Measurements from ENCODE around the gene RSF1.

Gene RSF1

DNA sequence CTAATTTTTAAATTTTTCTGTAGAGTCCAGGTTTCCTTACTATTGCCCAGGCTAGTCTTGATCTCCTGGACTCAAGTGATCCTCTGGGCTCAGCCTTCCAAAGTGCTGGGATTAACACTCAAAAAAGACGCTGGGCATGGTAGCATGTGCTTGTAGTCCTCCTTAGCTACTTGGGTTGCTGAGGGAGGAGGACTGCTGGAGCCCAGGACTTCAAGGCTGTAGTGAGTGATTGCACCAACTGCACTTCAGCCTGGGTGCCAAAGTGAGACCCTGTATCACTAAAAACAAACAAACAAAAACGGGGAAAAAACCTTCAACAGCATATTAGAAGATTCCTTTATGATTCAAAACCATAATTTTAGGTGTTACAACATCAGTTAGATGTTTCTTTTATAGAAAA is 44.6 kb downstream of the RSF1 start:
- TF ChIP-seq YY1 (IDR thresholded peaks at IDR 0.05; ENCODE audit: insufficient read depth, insufficient read length), result no peak
- TF ChIP-seq ZNF274 (IDR thresholded peaks at IDR 0.05; ENCODE audit: low read depth, low read length), result no peak
- no peak for TF ChIP-seq SUZ12 (IDR thresholded peaks at IDR 0.05; ENCODE audit: extremely low read depth, insufficient read depth, insufficient read length)
- no peaks in the 10 kb centered on the region for H3K27me3 ChIP-seq (ENCODE audit: insufficient read depth, insufficient read length)
- no peaks in the 10 kb centered on the region for H3K36me3 ChIP-seq (ENCODE audit: insufficient read depth, insufficient read length, low read length)
- H3K9ac ChIP-seq (ENCODE audit: insufficient read length, low read depth), result no peak overlapping the region
- H3K9me3 ChIP-seq (ENCODE audit: insufficient read depth, low read length), result no peaks in the 10 kb centered on the region
- H3K4me3 ChIP-seq (ENCODE audit: insufficient read length, low read depth), result no peak overlapping the region
- no peaks in the 10 kb centered on the region for H3K4me1 ChIP-seq (ENCODE audit: insufficient read depth, insufficient read length)
- no peak for DNase-seq (ENCODE audit: low read depth, low spot score)

GRCh38 chr11:77771135-77771534 is 49.4 kb downstream of the RSF1 start:
- TF ChIP-seq YY1 (IDR thresholded peaks at IDR 0.05; ENCODE audit: insufficient read depth, insufficient read length) (no peak), SUZ12 (IDR thresholded peaks at IDR 0.05; ENCODE audit: extremely low read depth, insufficient read depth, insufficient read length) (no peak), ZNF274 (IDR thresholded peaks at IDR 0.05; ENCODE audit: low read depth, low read length) (no peak)
- no peaks in the 10 kb centered on the region for H3K9me3 ChIP-seq (ENCODE audit: insufficient read depth, low read length)
- no peak overlapping the region for H3K9ac ChIP-seq (ENCODE audit: insufficient read length, low read depth)
- no peak overlapping the region for H3K4me3 ChIP-seq (ENCODE audit: insufficient read length, low read depth)
- no peaks in the 10 kb centered on the region for H3K27me3 ChIP-seq (ENCODE audit: insufficient read depth, insufficient read length)
- DNase-seq (ENCODE audit: low read depth, low spot score), result no peak
- no peaks in the 10 kb centered on the region for H3K4me1 ChIP-seq (ENCODE audit: insufficient read depth, insufficient read length)
- no peaks in the 10 kb centered on the region for H3K36me3 ChIP-seq (ENCODE audit: insufficient read depth, insufficient read length, low read length)

GRCh38 chr11:77770629-77771028 is 49.9 kb downstream of the RSF1 start:
- Histone ChIP-seq H3K36me3 (ENCODE audit: insufficient read depth, insufficient read length, low read length) (no peaks in the 10 kb centered on the region), H3K4me3 (ENCODE audit: insufficient read length, low read depth) (no peak overlapping the region), H3K4me1 (ENCODE audit: insufficient read depth, insufficient read length) (no peaks in the 10 kb centered on the region), H3K27me3 (ENCODE audit: insufficient read depth, insufficient read length) (no peaks in the 10 kb centered on the region), H3K9ac (ENCODE audit: insufficient read length, low read depth) (no peak overlapping the region), H3K9me3 (ENCODE audit: insufficient read depth, low read length) (no peaks in the 10 kb centered on the region)
- no peak for DNase-seq (ENCODE audit: low read depth, low spot score)
- TF ChIP-seq YY1 (IDR thresholded peaks at IDR 0.05; ENCODE audit: insufficient read depth, insufficient read length), result no peak
- no peak for TF ChIP-seq SUZ12 (IDR thresholded peaks at IDR 0.05; ENCODE audit: extremely low read depth, insufficient read depth, insufficient read length)
- no peak for TF ChIP-seq ZNF274 (IDR thresholded peaks at IDR 0.05; ENCODE audit: low read depth, low read length)

- no peak for DNase-seq (ENCODE audit: low read depth, low spot score)
- TF ChIP-seq YY1 (IDR thresholded peaks at IDR 0.05; ENCODE audit: insufficient read depth, insufficient read length) (no peak), SUZ12 (IDR thresholded peaks at IDR 0.05; ENCODE audit: extremely low read depth, insufficient read depth, insufficient read length) (no peak), ZNF274 (IDR thresholded peaks at IDR 0.05; ENCODE audit: low read depth, low read length) (no peak)
- H3K4me1 ChIP-seq (ENCODE audit: insufficient read depth, insufficient read length), result no peaks in the 10 kb centered on the region
- no peak overlapping the region for H3K9ac ChIP-seq (ENCODE audit: insufficient read length, low read depth)
- no peaks in the 10 kb centered on the region for H3K27me3 ChIP-seq (ENCODE audit: insufficient read depth, insufficient read length)
- H3K36me3 ChIP-seq (ENCODE audit: insufficient read depth, insufficient read length, low read length), result peaks cover 13% of the 10 kb centered on the region
- no peak overlapping the region for H3K4me3 ChIP-seq (ENCODE audit: insufficient read length, low read depth)
- H3K9me3 ChIP-seq (ENCODE audit: insufficient read depth, low read length), result no peaks in the 10 kb centered on the region
These were observed 58.1 kb downstream of the RSF1 start for GRCh38 chr11:77762426-77762825.

DNA sequence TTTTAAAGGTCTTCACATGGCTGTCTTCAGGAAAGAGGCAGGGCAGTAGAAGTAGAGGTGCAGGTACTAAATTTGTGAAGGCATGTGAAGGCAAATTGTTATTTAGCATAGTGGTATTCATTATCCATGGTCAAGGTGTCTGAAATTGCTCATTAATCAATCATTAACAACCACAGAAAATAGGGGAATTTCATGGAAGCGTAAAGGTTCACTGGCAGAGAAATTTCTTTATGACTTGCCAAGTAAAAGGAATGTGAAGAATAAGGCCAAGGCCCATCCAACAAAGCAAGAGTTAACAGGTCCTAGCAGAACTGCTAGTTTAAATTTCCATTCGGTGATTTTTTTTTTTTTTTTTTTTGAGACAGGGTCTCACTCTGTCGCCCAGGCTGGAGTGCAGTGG is 59.0 kb downstream of the RSF1 start:
- H3K9me3 ChIP-seq (ENCODE audit: insufficient read depth, low read length), result no peaks in the 10 kb centered on the region

GRCh38 chr11:77758331-77758730 is 62.2 kb downstream of the RSF1 start:
- Histone ChIP-seq H3K27me3 (ENCODE audit: insufficient read depth, insufficient read length) (no peaks in the 10 kb centered on the region), H3K9me3 (ENCODE audit: insufficient read depth, low read length) (no peaks in the 10 kb centered on the region), H3K4me1 (ENCODE audit: insufficient read depth, insufficient read length) (no peaks in the 10 kb centered on the region), H3K9ac (ENCODE audit: insufficient read length, low read depth) (no peak overlapping the region), H3K36me3 (ENCODE audit: insufficient read depth, insufficient read length, low read length) (peaks cover 8% of the 10 kb centered on the region), H3K4me3 (ENCODE audit: insufficient read length, low read depth) (no peak overlapping the region)
- no peak for DNase-seq (ENCODE audit: low read depth, low spot score)
- TF ChIP-seq YY1 (IDR thresholded peaks at IDR 0.05; ENCODE audit: insufficient read depth, insufficient read length), result no peak

More for the DNA sequence above, 59.0 kb downstream of the RSF1 start:
- H3K9ac ChIP-seq (ENCODE audit: insufficient read length, low read depth), result no peak overlapping the region
- H3K4me1 ChIP-seq (ENCODE audit: insufficient read depth, insufficient read length), result no peaks in the 10 kb centered on the region
- TF ChIP-seq SUZ12 (IDR thresholded peaks at IDR 0.05; ENCODE audit: extremely low read depth, insufficient read depth, insufficient read length) (no peak), ZNF274 (IDR thresholded peaks at IDR 0.05; ENCODE audit: low read depth, low read length) (no peak), YY1 (IDR thresholded peaks at IDR 0.05; ENCODE audit: insufficient read depth, insufficient read length) (no peak)
- DNase-seq (ENCODE audit: low read depth, low spot score), result no peak
- H3K4me3 ChIP-seq (ENCODE audit: insufficient read length, low read depth), result no peak overlapping the region
- peaks cover 13% of the 10 kb centered on the region for H3K36me3 ChIP-seq (ENCODE audit: insufficient read depth, insufficient read length, low read length)
- no peaks in the 10 kb centered on the region for H3K27me3 ChIP-seq (ENCODE audit: insufficient read depth, insufficient read length)

- peaks cover 2% of the 10 kb centered on the region for H3K4me1 ChIP-seq (ENCODE audit: insufficient read depth, insufficient read length)
- H3K9ac ChIP-seq (ENCODE audit: insufficient read length, low read depth), result no peak overlapping the region
- H3K27me3 ChIP-seq (ENCODE audit: insufficient read depth, insufficient read length), result no peaks in the 10 kb centered on the region
- peak; percentile 76 for DNase-seq (ENCODE audit: low read depth, low spot score)
- H3K4me3 ChIP-seq (ENCODE audit: insufficient read length, low read depth), result no peak overlapping the region
- H3K36me3 ChIP-seq (ENCODE audit: insufficient read depth, insufficient read length, low read length), result peaks cover 8% of the 10 kb centered on the region
- TF ChIP-seq ZNF274 (IDR thresholded peaks at IDR 0.05; ENCODE audit: low read depth, low read length) (no peak), SUZ12 (IDR thresholded peaks at IDR 0.05; ENCODE audit: extremely low read depth, insufficient read depth, insufficient read length) (no peak), YY1 (IDR thresholded peaks at IDR 0.05; ENCODE audit: insufficient read depth, insufficient read length) (no peak)
- no peaks in the 10 kb centered on the region for H3K9me3 ChIP-seq (ENCODE audit: insufficient read depth, low read length)
These were observed 67.3 kb downstream of the RSF1 start for GRCh38 chr11:77753230-77753629.

- H3K4me3 ChIP-seq (ENCODE audit: insufficient read length, low read depth), result no peak overlapping the region
- peaks cover 2% of the 10 kb centered on the region for H3K4me1 ChIP-seq (ENCODE audit: insufficient read depth, insufficient read length)
- no peaks in the 10 kb centered on the region for H3K9me3 ChIP-seq (ENCODE audit: insufficient read depth, low read length)
- peaks cover 8% of the 10 kb centered on the region for H3K36me3 ChIP-seq (ENCODE audit: insufficient read depth, insufficient read length, low read length)
- no peak for TF ChIP-seq ZNF274 (IDR thresholded peaks at IDR 0.05; ENCODE audit: low read depth, low read length)
- no peak for TF ChIP-seq SUZ12 (IDR thresholded peaks at IDR 0.05; ENCODE audit: extremely low read depth, insufficient read depth, insufficient read length)
- no peak for TF ChIP-seq YY1 (IDR thresholded peaks at IDR 0.05; ENCODE audit: insufficient read depth, insufficient read length)
- H3K9ac ChIP-seq (ENCODE audit: insufficient read length, low read depth), result no peak overlapping the region
- peak; percentile 43 for DNase-seq (ENCODE audit: low read depth, low spot score)
- no peaks in the 10 kb centered on the region for H3K27me3 ChIP-seq (ENCODE audit: insufficient read depth, insufficient read length)
These were observed 68.0 kb downstream of the RSF1 start for GRCh38 chr11:77752516-77752915.

All from NT2/D1 (cell line).